Ishikawa (cell line): ENCODE data around the gene SMIM41.

ENCODE experiments used
- CEBPB ChIP-seq: IDR thresholded peaks from 2 replicates; pipeline ENCODE4 v1.6.1; 2012
- CREB1 ChIP-seq: IDR thresholded peaks from 2 replicates; pipeline ENCODE4 v1.6.1; 2012; ENCODE audit warnings: low read depth
- EP300 ChIP-seq: IDR thresholded peaks from 2 replicates; pipeline ENCODE4 v1.6.1; 2012; ENCODE audit warnings: borderline replicate concordance
- MAX ChIP-seq: IDR thresholded peaks from 2 replicates; pipeline ENCODE4 v1.6.1; 2012
- NFIC ChIP-seq: IDR thresholded peaks from 2 replicates; pipeline ENCODE4 v1.6.1; 2012
- RAD21 ChIP-seq: IDR thresholded peaks from 2 replicates; pipeline ENCODE4 v1.6.1; 2012; ENCODE audit warnings: low read depth
- REST ChIP-seq: IDR thresholded peaks from 2 replicates; pipeline ENCODE4 v1.6.1; 2012; ENCODE audit warnings: low read depth, mild to moderate bottlenecking
- TAF1 ChIP-seq: IDR thresholded peaks from 2 replicates; pipeline ENCODE4 v1.6.1; 2012; ENCODE audit warnings: low read depth, mild to moderate bottlenecking
- TEAD4 ChIP-seq: IDR thresholded peaks from 2 replicates; pipeline ENCODE4 v1.6.1; 2012
- USF1 ChIP-seq: IDR thresholded peaks from 2 replicates; pipeline ENCODE4 v1.6.1; 2012
- YY1 ChIP-seq: IDR thresholded peaks from 2 replicates; pipeline ENCODE4 v1.6.1; 2012; ENCODE audit warnings: low read depth
- ZBTB7A ChIP-seq: IDR thresholded peaks from 2 replicates; pipeline ENCODE4 v1.6.1; 2012; ENCODE audit warnings: low read depth

- TF ChIP-seq REST (no peak), NFIC (no peak), ZBTB7A (no peak), EP300 (no peak), TEAD4 (no peak), RAD21 (no peak), YY1 (no peak), CREB1 (no peak), USF1 (no peak), TAF1 (no peak), CEBPB (no peak), MAX (peak; percentile 44)
Observed at GRCh38 chr12:52052468-52053186, 26.9 kb upstream of the SMIM41 start.
